Measurements from ENCODE around the gene RFPL2.

Gene RFPL2

GRCh38 chr22:32204856-32205722 lies at the start of gene RFPL2:
Gene RFPL2, minus strand, starts transcription at chr22:32205073. Its CDS starts 2,622 bp downstream, at chr22:32202451.
- FAIRE-seq (no peak), DNase-seq (ENCODE audit: insufficient read length, low spot score) (peak; percentile 41)

GRCh38 chr22:32249231-32249630 lies 44.4 kb upstream of the RFPL2 start:
- no peak for FAIRE-seq
- no peak for DNase-seq (ENCODE audit: insufficient read length, low spot score)

- FAIRE-seq, result no peak
- no peak for DNase-seq (ENCODE audit: insufficient read length, low spot score)
These were observed 43.4 kb upstream of the RFPL2 start for GRCh38 chr22:32248276-32248675.

- DNase-seq (ENCODE audit: insufficient read length, low spot score) (no peak), FAIRE-seq (no peak)
These were observed 41.3 kb upstream of the RFPL2 start for GRCh38 chr22:32246166-32246565.

GRCh38 chr22:32245042-32245441 lies 40.2 kb upstream of the RFPL2 start:
- DNase-seq (ENCODE audit: insufficient read length, low spot score), result no peak
- no peak for FAIRE-seq

- FAIRE-seq, result no peak
- no peak for DNase-seq (ENCODE audit: insufficient read length, low spot score)
These were observed 39.7 kb upstream of the RFPL2 start for GRCh38 chr22:32244547-32244946.

- DNase-seq (ENCODE audit: insufficient read length, low spot score) (no peak), FAIRE-seq (no peak)
These were observed 35.6 kb upstream of the RFPL2 start for GRCh38 chr22:32240461-32240860.

- DNase-seq (ENCODE audit: insufficient read length, low spot score), result no peak
- no peak for FAIRE-seq
These were observed 33.0 kb upstream of the RFPL2 start for GRCh38 chr22:32237906-32238305.

- DNase-seq (ENCODE audit: insufficient read length, low spot score) (no peak), FAIRE-seq (no peak)
These were observed 32.1 kb upstream of the RFPL2 start for GRCh38 chr22:32236970-32237369.

GRCh38 chr22:32233091-32233490 lies 28.2 kb upstream of the RFPL2 start:
- FAIRE-seq (no peak), DNase-seq (ENCODE audit: insufficient read length, low spot score) (no peak)

GRCh38 chr22:32232191-32232830 lies 27.4 kb upstream of the RFPL2 start:
- no peak for DNase-seq (ENCODE audit: insufficient read length, low spot score)
- FAIRE-seq, result no peak

- FAIRE-seq (no peak), DNase-seq (ENCODE audit: insufficient read length, low spot score) (no peak)
These were observed 21.6 kb upstream of the RFPL2 start for GRCh38 chr22:32226326-32227104.

- no peak for DNase-seq (ENCODE audit: insufficient read length, low spot score)
These were observed 18.1 kb upstream of the RFPL2 start for GRCh38 chr22:32222991-32223390.

GRCh38 chr22:32219026-32219425 lies 14.2 kb upstream of the RFPL2 start:
- DNase-seq (ENCODE audit: insufficient read length, low spot score), result no peak
- FAIRE-seq, result no peak

More at GRCh38 chr22:32222991-32223390, 18.1 kb upstream of the RFPL2 start:
- FAIRE-seq, result no peak

GRCh38 chr22:32218470-32218869 lies 13.6 kb upstream of the RFPL2 start:
- FAIRE-seq, result no peak

GRCh38 chr22:32217465-32217864 lies 12.6 kb upstream of the RFPL2 start:
- FAIRE-seq, result no peak

More at GRCh38 chr22:32218470-32218869, 13.6 kb upstream of the RFPL2 start:
- no peak for DNase-seq (ENCODE audit: insufficient read length, low spot score)

GRCh38 chr22:32216911-32217310 lies 12.0 kb upstream of the RFPL2 start:
- FAIRE-seq (no peak), DNase-seq (ENCODE audit: insufficient read length, low spot score) (no peak)

More at GRCh38 chr22:32217465-32217864, 12.6 kb upstream of the RFPL2 start:
- no peak for DNase-seq (ENCODE audit: insufficient read length, low spot score)

- DNase-seq (ENCODE audit: insufficient read length, low spot score), result no peak
- no peak for FAIRE-seq
These were observed 6.1 kb upstream of the RFPL2 start for GRCh38 chr22:32211011-32211410.

GRCh38 chr22:32208681-32209080 lies 3.8 kb upstream of the RFPL2 start:
- DNase-seq (ENCODE audit: insufficient read length, low spot score) (no peak), FAIRE-seq (no peak)

- FAIRE-seq (no peak), DNase-seq (ENCODE audit: insufficient read length, low spot score) (no peak)
These were observed 3.2 kb upstream of the RFPL2 start for GRCh38 chr22:32207971-32208480.
